IPS DF 19.7 (cell line): ENCODE measurements around the gene ARSB.

ENCODE experiments used
- DNase-seq: peaks from one replicate; pipeline ENCODE4 v3.0.0-alpha.2; 2013; ENCODE audit warnings: low read depth, low spot score

The ARSB gene

GRCh38 chr5:78805474-78806124 lies 179.5 kb downstream of the ARSB start:
- no peak for DNase-seq

GRCh38 chr5:78804995-78805394 lies 180.1 kb downstream of the ARSB start:
- no peak for DNase-seq

- DNase-seq = no peak
Measured at GRCh38 chr5:78803941-78804340, 181.2 kb downstream of the ARSB start.

GRCh38 chr5:78803353-78803752 lies 181.8 kb downstream of the ARSB start:
- DNase-seq = no peak

- DNase-seq = no peak
Measured at GRCh38 chr5:78801413-78801812, 183.7 kb downstream of the ARSB start.

GRCh38 chr5:78799266-78800017 lies 185.7 kb downstream of the ARSB start:
- DNase-seq = no peak

GRCh38 chr5:78798673-78799029 lies 186.5 kb downstream of the ARSB start:
- DNase-seq = no peak

- no peak for DNase-seq
Measured at GRCh38 chr5:78797936-78798672, 187.0 kb downstream of the ARSB start.

- no peak for DNase-seq
Measured at GRCh38 chr5:78795757-78796156, 189.4 kb downstream of the ARSB start.

GRCh38 chr5:78794693-78795215 lies 190.4 kb downstream of the ARSB start:
- no peak for DNase-seq

GRCh38 chr5:78793907-78794662 lies 191.0 kb downstream of the ARSB start:
- no peak for DNase-seq

GRCh38 chr5:78792345-78793055 lies 192.6 kb downstream of the ARSB start:
- DNase-seq = no peak

GRCh38 chr5:78791501-78792100 lies 193.5 kb downstream of the ARSB start:
- DNase-seq = no peak

GRCh38 chr5:78787783-78788182 lies 197.3 kb downstream of the ARSB start:
- DNase-seq = no peak

GRCh38 chr5:78785454-78785853 lies 199.7 kb downstream of the ARSB start:
- no peak for DNase-seq

- DNase-seq = no peak
Measured at GRCh38 chr5:78783434-78784130, 201.5 kb downstream of the ARSB start.

GRCh38 chr5:78782728-78783127 lies 202.4 kb downstream of the ARSB start:
- no peak for DNase-seq

GRCh38 chr5:78781611-78782286 lies 203.4 kb downstream of the ARSB start:
- DNase-seq = no peak
